HG03045 (cell line): Measurements from ENCODE around the gene SOX12.
A peak's percentile ranks its signal among the peaks of the same experiment; 100 is the strongest.
"Not testable (repeated sequence)": the region's sequence is repeated elsewhere in the genome, so short reads cannot be mapped to it uniquely, and the experiment has no call there.

ENCODE experiments used
- ATAC-seq: cut with Tn5 transposase; IDR thresholded peaks from one replicate; pipeline ENCODE4 v1.9.1; 2021; ENCODE audit warnings: mild to moderate bottlenecking, moderate library complexity; ENCODE audit not compliant: unreplicated experiment

Gene SOX12

DNA sequence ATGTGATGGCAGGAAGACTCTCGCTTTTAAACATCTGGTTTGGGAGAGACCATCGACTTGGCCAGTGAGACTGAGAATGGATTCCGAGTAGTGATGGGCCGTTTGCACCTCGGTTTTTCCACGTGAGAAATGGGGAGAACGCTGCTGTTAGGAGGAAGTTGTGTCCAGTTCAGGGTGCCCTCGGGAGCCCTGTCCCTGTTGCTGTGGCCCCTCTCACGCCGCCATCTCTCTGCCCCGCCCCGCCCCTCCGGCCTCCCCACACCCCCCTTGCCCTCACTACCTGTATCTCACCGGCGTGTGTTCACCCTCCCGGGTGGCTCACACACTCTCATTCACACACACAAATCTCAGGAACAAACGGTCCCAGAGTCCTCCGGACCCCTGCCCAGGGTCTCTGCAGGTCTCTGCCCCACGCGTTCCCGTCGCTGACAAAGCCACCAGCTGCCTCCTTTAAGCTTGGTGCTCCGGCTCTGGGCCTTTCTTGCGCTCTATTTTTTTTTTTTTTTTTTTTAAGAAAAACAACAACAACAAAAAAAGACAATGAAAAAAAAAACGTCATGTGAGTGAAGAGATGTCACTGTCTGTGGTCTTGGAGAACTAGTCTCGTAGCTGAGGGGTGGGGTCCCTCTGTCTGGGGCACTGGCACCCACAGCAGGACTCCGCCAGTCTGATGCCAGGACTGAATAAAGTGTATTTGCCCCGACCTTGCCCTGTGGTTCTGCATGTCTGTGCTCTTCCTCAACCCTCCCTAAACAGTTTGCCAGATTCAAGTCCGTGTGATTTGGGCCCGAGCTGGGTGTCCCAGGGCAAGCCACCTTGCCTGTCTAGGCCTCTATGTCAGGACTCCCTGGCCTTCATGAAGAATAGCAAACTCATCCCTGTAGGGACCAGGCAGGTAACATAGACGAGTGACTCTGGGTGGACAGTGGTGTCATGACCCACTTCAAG lies 2.9 kb downstream of the SOX12 start:
- no peak for ATAC-seq

DNA sequence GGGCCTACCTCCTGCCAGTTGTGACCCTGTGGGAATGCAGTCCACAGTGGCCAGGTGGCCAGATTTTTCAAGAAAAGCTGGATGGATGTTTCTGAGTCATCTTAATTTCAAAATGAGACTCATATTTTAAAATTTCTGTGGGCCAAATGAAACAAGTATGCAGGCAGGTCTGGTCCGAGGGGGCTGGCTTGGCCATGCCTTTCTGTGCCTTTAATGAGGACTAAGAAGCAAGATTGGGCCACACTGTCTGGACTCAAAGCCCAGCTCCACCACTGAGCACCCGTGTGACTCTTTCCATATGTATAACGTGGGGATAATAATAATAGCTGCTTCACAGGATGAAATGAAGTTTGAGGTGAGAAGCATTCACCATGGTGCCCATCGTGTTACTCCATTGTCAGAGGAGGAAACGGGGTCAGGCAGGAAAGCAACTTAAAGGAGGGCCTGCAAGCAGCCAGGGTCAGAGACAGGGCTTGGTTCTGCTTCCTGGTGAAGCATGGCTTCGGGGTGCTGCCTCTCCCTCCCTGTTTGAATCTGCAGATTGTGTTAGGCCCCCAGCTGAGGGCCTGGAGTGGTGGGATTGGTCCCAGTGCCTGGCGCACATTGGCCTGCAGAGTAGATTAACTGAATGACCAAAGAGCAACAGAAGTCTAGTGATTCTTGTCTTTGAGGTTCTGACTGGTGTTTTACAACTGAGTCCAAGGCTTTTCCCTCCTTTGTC lies 3.8 kb downstream of the SOX12 start:
- ATAC-seq: no peak

GRCh38 chr20:329851-330232 lies 4.5 kb downstream of the SOX12 start:
- no peak for ATAC-seq

GRCh38 chr20:330233-331149 lies 5.1 kb downstream of the SOX12 start:
- no peak for ATAC-seq

GRCh38 chr20:334578-334977 lies 9.2 kb downstream of the SOX12 start:
- ATAC-seq: no peak

- ATAC-seq: not testable (repeated sequence)
Measured at GRCh38 chr20:336040-336439, 10.7 kb downstream of the SOX12 start.

GRCh38 chr20:341682-342081 lies 16.3 kb downstream of the SOX12 start:
- no peak for ATAC-seq

- ATAC-seq: no peak
Measured at GRCh38 chr20:343107-343506, 17.8 kb downstream of the SOX12 start.

GRCh38 chr20:346033-346639 lies 20.8 kb downstream of the SOX12 start:
- no peak for ATAC-seq

GRCh38 chr20:346640-347316 lies 21.4 kb downstream of the SOX12 start, which contains the start of gene NRSN2:
NRSN2 (plus strand) TSS chr20:347111; CDS start chr20:349644, 2,533 bp downstream.
- ATAC-seq: peak; percentile 40

DNA sequence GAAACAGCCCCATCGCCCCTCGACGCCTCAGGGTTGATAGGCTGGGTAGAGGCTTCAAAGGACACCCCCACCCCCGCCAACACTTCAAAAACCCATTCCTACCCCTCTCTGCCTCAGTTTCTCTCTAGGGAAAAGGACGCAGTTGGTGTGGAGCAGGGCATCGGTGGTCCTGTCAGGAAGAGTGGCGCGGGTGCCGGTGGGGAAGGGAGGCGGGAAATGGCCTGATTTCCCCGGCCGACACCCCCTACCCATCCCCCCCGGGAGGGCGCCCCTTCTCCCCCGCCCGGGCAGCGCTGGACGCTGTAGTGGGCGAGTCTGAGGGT lies 21.9 kb downstream of the SOX12 start:
- ATAC-seq: peak; percentile 9

DNA sequence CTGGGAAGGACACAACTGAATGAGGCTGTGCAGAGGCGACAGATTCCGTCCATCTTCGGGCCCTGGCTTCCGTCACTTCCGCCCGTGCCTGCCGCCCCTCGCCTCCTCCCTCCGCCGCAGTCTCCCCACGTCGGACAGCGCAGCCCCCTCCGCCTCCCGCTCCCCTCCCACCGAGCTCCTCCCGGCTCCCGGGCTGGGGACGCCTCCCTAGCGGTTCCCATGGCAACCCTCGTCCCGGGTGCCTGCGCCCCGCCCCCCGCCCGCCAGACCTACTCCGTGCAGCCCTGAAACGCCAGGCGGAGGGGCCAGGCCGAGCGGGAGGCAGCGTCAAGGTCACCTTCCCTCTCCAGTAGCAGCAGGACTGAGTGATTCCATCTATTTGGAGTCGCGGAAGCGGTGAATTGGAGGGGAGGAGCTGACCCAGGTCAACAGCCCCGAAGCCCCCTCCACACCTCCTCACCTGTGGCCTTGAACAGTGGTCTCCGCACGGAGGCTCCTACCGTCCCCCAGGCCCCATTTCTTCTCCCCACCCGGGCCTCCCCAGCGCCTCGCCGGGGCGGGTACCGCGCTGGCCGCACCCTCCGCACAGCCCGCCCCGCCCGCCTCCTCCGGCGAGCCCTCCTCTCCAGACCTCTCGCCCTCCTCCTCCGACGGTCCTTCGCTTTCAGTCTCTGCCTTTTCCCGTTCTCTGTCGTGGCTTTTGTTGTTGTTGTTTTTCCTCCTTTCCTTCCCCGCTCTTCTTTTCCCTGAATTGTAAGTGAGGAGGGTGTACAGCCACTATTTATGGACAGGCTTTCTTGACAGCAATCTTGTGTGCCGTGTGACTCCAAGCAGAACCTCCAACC lies 22.5 kb downstream of the SOX12 start:
- peak; percentile 77 for ATAC-seq

DNA sequence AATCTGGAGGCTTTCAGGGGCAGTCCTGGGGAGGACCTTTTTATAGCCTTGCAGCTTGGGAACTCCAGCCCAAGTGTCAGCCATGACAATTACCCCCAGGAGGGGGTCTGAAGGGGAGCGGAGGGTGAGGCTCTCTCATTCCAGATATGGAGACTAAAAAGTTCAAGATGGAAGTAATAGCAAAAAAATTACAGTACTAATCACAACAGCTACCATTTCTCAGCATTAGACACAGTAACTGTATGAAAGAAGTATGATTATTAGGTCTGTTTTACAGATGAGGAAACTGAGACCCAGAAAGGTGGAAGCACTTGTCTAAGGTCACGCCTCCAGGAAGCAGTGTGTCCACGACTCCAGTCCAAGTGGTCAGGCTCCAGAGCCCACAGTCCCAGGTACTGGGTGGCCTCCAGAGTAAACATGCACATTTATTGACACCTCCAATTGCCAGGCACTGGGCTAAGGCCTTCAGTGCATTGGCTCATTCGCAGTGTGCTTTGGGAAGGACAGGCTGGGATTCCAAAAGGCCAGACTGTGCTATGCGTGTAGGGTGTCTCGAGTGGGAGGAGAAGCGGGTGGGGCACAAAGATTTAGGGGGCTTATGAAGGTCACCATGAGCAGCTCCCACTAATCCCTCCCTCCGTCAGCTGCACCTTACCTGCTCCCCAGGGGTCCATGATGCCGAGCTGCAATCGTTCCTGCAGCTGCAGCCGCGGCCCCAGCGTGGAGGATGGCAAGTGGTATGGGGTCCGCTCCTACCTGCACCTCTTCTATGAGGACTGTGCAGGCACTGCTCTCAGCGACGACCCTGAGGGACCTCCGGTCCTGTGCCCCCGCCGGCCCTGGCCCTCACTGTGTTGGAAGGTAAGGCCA lies 23.9 kb downstream of the SOX12 start:
- no peak for ATAC-seq

- no peak for ATAC-seq
Measured at GRCh38 chr20:353166-353565, 27.8 kb downstream of the SOX12 start.

DNA sequence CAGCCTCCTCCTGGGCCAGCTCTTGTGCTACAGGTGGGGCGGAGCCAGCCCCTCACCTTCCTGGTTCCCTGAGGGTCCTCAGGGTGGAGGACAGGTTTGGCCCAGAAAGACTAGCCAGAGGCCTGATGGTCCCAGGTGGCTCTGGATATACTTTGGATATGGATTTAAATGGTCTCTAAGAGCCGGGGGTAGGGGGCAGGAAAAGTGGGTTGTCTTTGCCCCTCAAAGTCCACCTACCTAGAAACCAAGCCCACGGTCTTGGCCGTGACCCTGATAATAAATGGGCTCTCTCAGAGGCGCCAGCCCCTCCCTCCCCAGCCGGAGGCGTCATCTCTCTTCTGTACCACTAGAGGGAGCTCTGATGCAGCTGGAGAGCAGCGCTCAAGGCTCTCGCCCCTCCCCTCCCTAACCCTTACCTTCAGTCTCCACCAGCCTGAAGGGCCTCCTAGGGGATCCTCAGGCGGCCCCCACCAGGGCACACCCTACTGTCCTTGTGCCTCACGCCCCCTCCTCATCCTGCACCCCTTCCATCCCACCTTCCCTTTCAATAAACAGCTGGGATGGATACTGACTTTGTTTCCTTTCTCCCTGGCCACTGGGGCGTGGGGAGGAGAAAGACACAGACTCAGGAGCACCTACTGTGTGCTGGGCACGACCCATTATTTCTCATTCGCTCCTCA lies 29.1 kb downstream of the SOX12 start:
- peak; percentile 84 for ATAC-seq

- not testable (repeated sequence) for ATAC-seq
Measured at GRCh38 chr20:356154-356553, 30.8 kb downstream of the SOX12 start.

GRCh38 chr20:356745-357144 lies 31.4 kb downstream of the SOX12 start:
- ATAC-seq: no peak
